Loucy (cell line): ENCODE measurements around the gene PHF8.

Source experiments
- H2AFZ ChIP-seq: fragments of 200-600 bp; sonication (generic); 2 replicates; pipeline ENCODE4 v1.6.0; 2016; ENCODE audit warnings: antibody characterized with exemption, mild to moderate bottlenecking, low read length, moderate library complexity
- H3F3A ChIP-seq: fragments of 200-600 bp; 2 replicates; pipeline ENCODE4 v1.6.0; 2016; ENCODE audit warnings: antibody characterized with exemption, low read depth, mild to moderate bottlenecking
- H3K27me3 ChIP-seq: fragments of 200-600 bp; sonication (generic); 2 replicates; pipeline ENCODE4 v1.6.1; 2014; ENCODE audit warnings: low read length, mild to moderate bottlenecking; ENCODE audit not compliant: insufficient read depth, poor library complexity, severe bottlenecking
- H3K36me3 ChIP-seq: fragments of 200-600 bp; sonication (generic); 2 replicates; pipeline ENCODE4 v1.6.1; 2016; ENCODE audit warnings: low read length; ENCODE audit not compliant: insufficient read depth
- H3K4me1 ChIP-seq: fragments of 200-600 bp; sonication (generic); 2 replicates; pipeline ENCODE4 v1.5.1; 2014; ENCODE audit warnings: low read length, mild to moderate bottlenecking; ENCODE audit not compliant: insufficient read depth, poor library complexity, severe bottlenecking
- H3K4me2 ChIP-seq: fragments of 200-600 bp; sonication (generic); 2 replicates; pipeline ENCODE4 v1.6.0; 2014; ENCODE audit warnings: antibody characterized with exemption, low read length, low read depth, mild to moderate bottlenecking; ENCODE audit not compliant: poor library complexity, severe bottlenecking
- H3K4me3 ChIP-seq: fragments of 200-600 bp; sonication (generic); 2 replicates; pipeline ENCODE4 v1.5.1; 2014; ENCODE audit warnings: low read length, mild to moderate bottlenecking, mixed read lengths; ENCODE audit not compliant: poor library complexity, severe bottlenecking
- H3K79me2 ChIP-seq: fragments of 200-600 bp; sonication (generic); 2 replicates; pipeline ENCODE4 v1.6.1; 2014; ENCODE audit warnings: low read length; ENCODE audit not compliant: insufficient read depth
- H3K9ac ChIP-seq: fragments of 200-600 bp; sonication (generic); 2 replicates; pipeline ENCODE4 v1.6.0; 2014; ENCODE audit warnings: mild to moderate bottlenecking, low read depth, low read length, moderate library complexity; ENCODE audit not compliant: poor library complexity, severe bottlenecking
- H3K9me2 ChIP-seq: fragments of 200-600 bp; sonication (generic); replicated peaks from 2 replicates; pipeline ENCODE4 v1.6.1; 2016; ENCODE audit warnings: low read depth, low read length, mixed read lengths
- H3K9me3 ChIP-seq: fragments of 200-600 bp; sonication (generic); 2 replicates; pipeline ENCODE4 v1.6.1; 2014; ENCODE audit warnings: mild to moderate bottlenecking, antibody characterized with exemption, low read length, low read depth; ENCODE audit not compliant: insufficient read depth
- H4K20me1 ChIP-seq: fragments of 200-600 bp; sonication (generic); 2 replicates; pipeline ENCODE4 v1.6.0; 2014; ENCODE audit warnings: antibody characterized with exemption, low read length, mild to moderate bottlenecking; ENCODE audit not compliant: insufficient read depth, poor library complexity, severe bottlenecking
- EZH2phosphoT487 ChIP-seq: fragments of 200-600 bp; IDR thresholded peaks from 2 replicates; pipeline ENCODE4 v1.6.1; 2018; ENCODE audit warnings: antibody characterized with exemption, mild to moderate bottlenecking, moderate library complexity, borderline replicate concordance
- TF ChIP-seq, protein P1 (sequence below): fragments of 200-600 bp; sonication (generic); conservative IDR thresholded peaks from 2 replicates; pipeline ENCODE4 v1.5.1; 2014; ENCODE audit warnings: mild to moderate bottlenecking, antibody characterized with exemption, low read length

The PHF8 gene

DNA sequence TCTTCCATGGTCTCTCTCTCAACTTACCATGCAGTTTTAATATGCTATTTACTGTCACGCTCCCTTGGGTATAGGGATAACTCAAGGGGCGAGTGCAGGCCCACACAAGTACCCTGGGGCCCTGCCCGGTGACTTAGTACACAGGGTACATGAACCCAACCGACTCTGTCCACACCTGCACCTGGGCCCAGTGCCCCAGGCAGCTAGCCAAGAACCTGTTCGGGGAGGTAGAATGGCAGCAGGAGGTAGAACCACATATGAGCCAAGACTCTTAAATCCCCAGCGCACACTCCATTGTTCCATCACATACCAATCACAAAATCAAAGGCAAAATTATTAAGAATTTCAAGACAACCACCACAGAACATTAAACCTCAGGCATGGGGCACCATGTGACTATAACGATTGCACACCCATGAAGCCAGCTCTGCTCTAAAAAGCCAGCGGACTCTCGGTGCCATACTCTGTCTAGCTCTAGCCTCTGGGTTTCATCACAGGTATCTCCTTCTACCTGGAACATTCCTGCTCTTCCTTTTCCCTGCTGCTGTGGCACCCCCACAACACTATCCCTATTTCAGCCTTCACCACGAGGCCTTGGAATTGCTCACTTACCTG lies 14.6 kb downstream of the PHF8 start:
- no peaks in the 10 kb centered on the region for H3K27me3 ChIP-seq
- no peaks in the 10 kb centered on the region for H3K9me3 ChIP-seq
- peaks cover 37% of the 10 kb centered on the region; the same call in 1 of the 2 replicates for H3K36me3 ChIP-seq
- no peaks in the 10 kb centered on the region for H3K9me2 ChIP-seq
- no peaks in the 10 kb centered on the region for H4K20me1 ChIP-seq
- no peak overlapping the region for H3K9ac ChIP-seq
- no peaks in the 10 kb centered on the region for H3K4me1 ChIP-seq
- H2AFZ ChIP-seq: no peak overlapping the region
- H3F3A ChIP-seq: no peaks in the 10 kb centered on the region
- no peak overlapping the region for H3K4me2 ChIP-seq
- no peak overlapping the region for H3K4me3 ChIP-seq
- no peaks in the 10 kb centered on the region for H3K79me2 ChIP-seq
- TF ChIP-seq, protein P1, sequence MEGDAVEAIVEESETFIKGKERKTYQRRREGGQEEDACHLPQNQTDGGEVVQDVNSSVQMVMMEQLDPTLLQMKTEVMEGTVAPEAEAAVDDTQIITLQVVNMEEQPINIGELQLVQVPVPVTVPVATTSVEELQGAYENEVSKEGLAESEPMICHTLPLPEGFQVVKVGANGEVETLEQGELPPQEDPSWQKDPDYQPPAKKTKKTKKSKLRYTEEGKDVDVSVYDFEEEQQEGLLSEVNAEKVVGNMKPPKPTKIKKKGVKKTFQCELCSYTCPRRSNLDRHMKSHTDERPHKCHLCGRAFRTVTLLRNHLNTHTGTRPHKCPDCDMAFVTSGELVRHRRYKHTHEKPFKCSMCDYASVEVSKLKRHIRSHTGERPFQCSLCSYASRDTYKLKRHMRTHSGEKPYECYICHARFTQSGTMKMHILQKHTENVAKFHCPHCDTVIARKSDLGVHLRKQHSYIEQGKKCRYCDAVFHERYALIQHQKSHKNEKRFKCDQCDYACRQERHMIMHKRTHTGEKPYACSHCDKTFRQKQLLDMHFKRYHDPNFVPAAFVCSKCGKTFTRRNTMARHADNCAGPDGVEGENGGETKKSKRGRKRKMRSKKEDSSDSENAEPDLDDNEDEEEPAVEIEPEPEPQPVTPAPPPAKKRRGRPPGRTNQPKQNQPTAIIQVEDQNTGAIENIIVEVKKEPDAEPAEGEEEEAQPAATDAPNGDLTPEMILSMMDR: no peak
- no peak for TF ChIP-seq EZH2phosphoT487

DNA sequence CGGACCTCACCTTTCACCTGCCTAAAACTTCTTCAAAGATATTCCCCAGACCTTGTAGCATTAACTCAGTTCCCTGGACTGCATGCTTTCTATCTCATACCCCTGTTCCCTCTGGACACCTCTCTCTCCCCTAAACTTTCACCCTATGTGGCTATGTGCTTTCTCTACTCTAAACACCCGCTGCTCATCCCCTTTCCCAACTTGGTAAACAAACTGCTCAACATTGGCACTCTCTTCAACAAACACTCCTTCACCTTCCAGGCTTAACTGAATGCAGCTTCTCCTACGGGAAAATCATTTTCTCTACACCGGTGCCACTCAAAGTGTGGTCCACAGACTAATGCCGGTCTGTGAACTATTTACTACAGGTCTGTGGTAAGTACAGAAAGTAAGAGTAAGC lies 19.9 kb downstream of the PHF8 start:
- Histone ChIP-seq H3K9me3 (no peaks in the 10 kb centered on the region), H3K27me3 (no peaks in the 10 kb centered on the region), H3K36me3 (peaks cover 23% of the 10 kb centered on the region; the same call in 1 of the 2 replicates), H3F3A (no peaks in the 10 kb centered on the region), H4K20me1 (no peaks in the 10 kb centered on the region), H3K79me2 (no peaks in the 10 kb centered on the region), H2AFZ (no peak overlapping the region), H3K9ac (no peak overlapping the region), H3K4me2 (no peak overlapping the region), H3K4me3 (no peak overlapping the region), H3K4me1 (no peaks in the 10 kb centered on the region), H3K9me2 (no peaks in the 10 kb centered on the region)
- TF ChIP-seq, protein P1: no peak
- no peak for TF ChIP-seq EZH2phosphoT487

DNA sequence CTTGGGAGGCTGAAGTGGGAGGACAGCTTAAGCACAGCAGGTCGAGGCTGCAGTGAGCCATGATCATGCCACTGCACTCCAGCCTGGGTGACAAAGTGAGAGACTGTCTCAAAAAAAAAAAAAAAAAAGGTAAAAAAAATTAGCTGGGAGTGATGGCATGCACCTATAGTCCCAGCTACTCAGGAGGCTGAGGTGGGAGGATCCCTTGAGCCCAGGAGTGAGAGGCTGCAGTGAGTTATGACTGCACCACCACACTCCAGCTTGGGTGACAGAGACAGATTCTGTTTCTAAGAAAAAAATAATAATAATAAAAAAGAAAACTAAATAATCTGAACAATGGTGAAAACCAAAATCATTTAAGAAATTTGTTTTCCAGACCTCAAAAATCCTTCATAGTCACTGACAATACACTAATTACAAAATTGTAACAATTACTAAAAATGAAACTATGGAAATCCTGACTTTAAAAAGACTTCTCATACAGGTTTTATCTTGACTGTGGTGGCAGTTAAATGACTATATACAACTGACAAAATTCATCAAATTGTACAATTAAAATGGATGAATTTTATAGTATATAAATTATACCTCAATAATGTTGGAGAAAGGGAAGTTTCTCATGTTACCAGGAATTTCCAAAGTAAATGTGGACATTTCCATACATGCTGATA lies 31.3 kb downstream of the PHF8 start:
- Histone ChIP-seq H3K9me3 (no peaks in the 10 kb centered on the region), H3K4me2 (no peak overlapping the region), H3K4me3 (no peak overlapping the region), H3K27me3 (no peaks in the 10 kb centered on the region), H3K36me3 (peaks cover 29% of the 10 kb centered on the region; the same call in 1 of the 2 replicates), H2AFZ (no peak overlapping the region), H3K4me1 (no peaks in the 10 kb centered on the region), H3F3A (no peaks in the 10 kb centered on the region), H3K9me2 (no peaks in the 10 kb centered on the region), H3K79me2 (no peaks in the 10 kb centered on the region), H4K20me1 (no peaks in the 10 kb centered on the region), H3K9ac (no peak overlapping the region)
- TF ChIP-seq, protein P1: no peak
- TF ChIP-seq EZH2phosphoT487: no peak
